Fibroblast of lung (primary cell): ENCODE results near the gene FBLN7. TPM values are rescaled to one million over a fixed set of nuclear protein-coding genes. Genes with fewer than 3 reads are reported as not detected.

ENCODE experiments used
- DNase-seq, 2 donors: peaks; one replicate each; pipeline versions ENCODE4 v3.0.0 to v3.0.0-alpha.2; 2010; ENCODE audit warnings: low read depth in 2 of 2
- H2AFZ ChIP-seq: 2 replicates; pipeline ENCODE4 v1.5.1; 2012; ENCODE audit warnings: low read length, control low read depth, inconsistent platforms
- H3K27ac ChIP-seq: 2 replicates; pipeline ENCODE4 v1.5.1; 2011; ENCODE audit warnings: low read length, control low read depth; ENCODE audit not compliant: insufficient read depth
- H3K27me3 ChIP-seq: 2 replicates; pipeline ENCODE4 v1.5.1; 2011; ENCODE audit warnings: mild to moderate bottlenecking, low read length; ENCODE audit not compliant: control insufficient read depth, insufficient read depth
- H3K36me3 ChIP-seq: 2 replicates; pipeline ENCODE4 v1.5.1; 2011; ENCODE audit warnings: low read length; ENCODE audit not compliant: control insufficient read depth, insufficient read depth
- H3K4me1 ChIP-seq: 2 replicates; pipeline ENCODE4 v1.5.1; 2011; ENCODE audit warnings: low read length; ENCODE audit not compliant: control insufficient read depth, insufficient read depth; ENCODE audit errors: extremely low read depth
- H3K4me2 ChIP-seq: 2 replicates; pipeline ENCODE4 v1.5.1; 2011; ENCODE audit warnings: low read length, control low read depth; ENCODE audit not compliant: insufficient read depth; ENCODE audit errors: extremely low read depth
- H3K4me3 ChIP-seq, 4 experiments: fragments of 200-600 bp in 1 of 4; sonication (generic) in 1 of 4; replicated peaks in 1 of 4; 2 replicates each; pipeline ENCODE4 v1.5.1; 2011 to 2016; ENCODE audit warnings: low read length in 4 of 4, low read depth in 3 of 4, mild to moderate bottlenecking in 3 of 4, control low read depth in 2 of 4, inconsistent platforms in 1 of 4, mixed read lengths in 1 of 4; ENCODE audit not compliant: insufficient read depth in 1 of 4; ENCODE audit errors: control extremely low read depth in 1 of 4
- H3K79me2 ChIP-seq: 2 replicates; pipeline ENCODE4 v1.5.1; 2012; ENCODE audit warnings: mild to moderate bottlenecking, low read length, inconsistent platforms; ENCODE audit not compliant: control insufficient read depth, insufficient read depth
- H3K9ac ChIP-seq: 2 replicates; pipeline ENCODE4 v1.5.1; 2011; ENCODE audit warnings: mild to moderate bottlenecking, low read length, control low read depth; ENCODE audit not compliant: insufficient read depth
- H3K9me3 ChIP-seq: 2 replicates; pipeline ENCODE4 v1.5.1; 2012; ENCODE audit warnings: low read depth, low read length; ENCODE audit not compliant: control insufficient read depth, insufficient read depth
- H4K20me1 ChIP-seq: 2 replicates; pipeline ENCODE4 v1.5.1; 2011; ENCODE audit warnings: low read length; ENCODE audit not compliant: control insufficient read depth, insufficient read depth; ENCODE audit errors: extremely low read depth
- EZH2 ChIP-seq: IDR thresholded peaks from 2 replicates; pipeline ENCODE4 v1.5.1; 2012; ENCODE audit warnings: low read length, control low read depth, mild to moderate bottlenecking; ENCODE audit errors: missing control alignments
- polyA plus RNA-seq, 2 donors: library from polyadenylated mRNA; depleted of rRNA in 1 of 2; stranded (reverse) in 1 of 2; unstranded in 1 of 2; fragments of >200 nt; gene quantifications; 2 replicates each; pipeline ENCODE4 v1.2.1, GENCODE V29; 2011 to 2012; ENCODE audit warnings: missing spikeins in 1 of 2
- total RNA-seq: library from RNA; depleted of rRNA; stranded (reverse); fragments of >200 nt; gene quantifications from 2 replicates; pipeline ENCODE4 v1.2.1, GENCODE V29; 2014
- TF ChIP-seq, protein P1 (sequence below), 2 donors: IDR thresholded peaks in 1 of 2; conservative IDR thresholded peaks in 1 of 2; 1 replicate in 1 of 2; 2 replicates in 1 of 2; pipeline ENCODE4 v1.5.1; 2011 to 2012; ENCODE audit warnings: low read length in 2 of 2, control low read depth in 1 of 2, inconsistent platforms in 1 of 2, low read depth in 1 of 2, mild to moderate bottlenecking in 1 of 2

The FBLN7 gene
- total and polyA plus RNA-seq, 2 donors (not counting 1 experiment from before 2014, with no cell fraction given), result 0.99 to 4.6 TPM

- Histone ChIP-seq H3K4me3 (no peak overlapping the region), H3K27ac (no peak overlapping the region), H2AFZ (no peak overlapping the region), H3K4me2 (no peak overlapping the region), H3K9me3 (no peaks in the 10 kb centered on the region), H3K36me3 (peaks cover 2% of the 10 kb centered on the region), H4K20me1 (no peaks in the 10 kb centered on the region), H3K9ac (no peak overlapping the region), H3K27me3 (no peaks in the 10 kb centered on the region), H3K4me1 (peaks cover 7% of the 10 kb centered on the region), H3K79me2 (no peaks in the 10 kb centered on the region)
- no peak for DNase-seq
- TF ChIP-seq EZH2, result no peak
- TF ChIP-seq, protein P1, sequence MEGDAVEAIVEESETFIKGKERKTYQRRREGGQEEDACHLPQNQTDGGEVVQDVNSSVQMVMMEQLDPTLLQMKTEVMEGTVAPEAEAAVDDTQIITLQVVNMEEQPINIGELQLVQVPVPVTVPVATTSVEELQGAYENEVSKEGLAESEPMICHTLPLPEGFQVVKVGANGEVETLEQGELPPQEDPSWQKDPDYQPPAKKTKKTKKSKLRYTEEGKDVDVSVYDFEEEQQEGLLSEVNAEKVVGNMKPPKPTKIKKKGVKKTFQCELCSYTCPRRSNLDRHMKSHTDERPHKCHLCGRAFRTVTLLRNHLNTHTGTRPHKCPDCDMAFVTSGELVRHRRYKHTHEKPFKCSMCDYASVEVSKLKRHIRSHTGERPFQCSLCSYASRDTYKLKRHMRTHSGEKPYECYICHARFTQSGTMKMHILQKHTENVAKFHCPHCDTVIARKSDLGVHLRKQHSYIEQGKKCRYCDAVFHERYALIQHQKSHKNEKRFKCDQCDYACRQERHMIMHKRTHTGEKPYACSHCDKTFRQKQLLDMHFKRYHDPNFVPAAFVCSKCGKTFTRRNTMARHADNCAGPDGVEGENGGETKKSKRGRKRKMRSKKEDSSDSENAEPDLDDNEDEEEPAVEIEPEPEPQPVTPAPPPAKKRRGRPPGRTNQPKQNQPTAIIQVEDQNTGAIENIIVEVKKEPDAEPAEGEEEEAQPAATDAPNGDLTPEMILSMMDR (conservative IDR thresholded peaks at IDR 0.05 in 1 of 2, IDR thresholded peaks at IDR 0.05 in 1 of 2; ENCODE audit: low read depth in 1 of 2, low read length in 2 of 2), result no peak
Observed at GRCh38 chr2:112154246-112155117, 16.3 kb downstream of the FBLN7 start.

- Histone ChIP-seq H3K4me1 (peaks cover 2% of the 10 kb centered on the region), H3K4me3 (no peak overlapping the region), H3K9me3 (no peaks in the 10 kb centered on the region), H4K20me1 (no peaks in the 10 kb centered on the region), H3K27me3 (no peaks in the 10 kb centered on the region), H3K79me2 (no peaks in the 10 kb centered on the region), H3K36me3 (peaks cover 2% of the 10 kb centered on the region), H3K9ac (no peak overlapping the region), H2AFZ (no peak overlapping the region), H3K4me2 (no peak overlapping the region), H3K27ac (no peak overlapping the region)
- DNase-seq, result no peak
- no peak for TF ChIP-seq EZH2
- TF ChIP-seq, protein P1 (conservative IDR thresholded peaks at IDR 0.05 in 1 of 2, IDR thresholded peaks at IDR 0.05 in 1 of 2; ENCODE audit: low read depth in 1 of 2, low read length in 2 of 2), result no peak
Observed at GRCh38 chr2:112155331-112156151, 17.4 kb downstream of the FBLN7 start.
